ENCODE data around the gene TNKS2.

The TNKS2 gene

DNA sequence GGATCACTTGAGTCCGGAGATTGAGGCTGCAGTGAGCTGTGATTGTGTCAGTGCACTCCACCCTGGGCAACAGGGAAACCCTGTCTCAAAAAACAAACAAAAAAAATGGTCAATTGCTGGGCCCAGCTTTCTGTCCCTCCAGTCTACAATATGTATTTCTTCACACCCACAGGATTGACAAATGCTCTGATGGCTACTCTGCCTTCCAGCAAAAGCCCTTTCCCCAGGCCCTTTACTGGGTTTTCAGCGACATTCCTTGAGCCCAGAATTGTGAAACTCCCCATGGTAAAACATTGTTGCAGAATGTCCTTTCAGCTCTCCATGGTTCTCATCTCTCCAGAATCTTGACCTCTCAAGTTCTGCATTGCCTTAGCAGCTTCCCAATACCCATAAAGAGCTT, 23.7 kb upstream of the TNKS2 start:
- no peaks in the 10 kb centered on the region for H3K27me3 ChIP-seq (ENCODE audit: control insufficient read depth, low read length)
- H3K79me2 ChIP-seq (ENCODE audit: control insufficient read depth, low read length): no peaks in the 10 kb centered on the region
- H3K4me3 ChIP-seq (ENCODE audit: low read length): no peak overlapping the region
- no peaks in the 10 kb centered on the region for H3K9me2 ChIP-seq (replicated peaks; ENCODE audit: control insufficient read depth, low read length)
- no peak overlapping the region for H3K27ac ChIP-seq (ENCODE audit: low read depth, low read length)
- no peaks in the 10 kb centered on the region for H3F3A ChIP-seq (ENCODE audit: control insufficient read depth, insufficient read depth)
- no peaks in the 10 kb centered on the region for H3K9me3 ChIP-seq (ENCODE audit: control insufficient read depth, insufficient read depth, low read length)
- no peaks in the 10 kb centered on the region for H3K4me1 ChIP-seq (ENCODE audit: control insufficient read depth, low read length)
- TF ChIP-seq EZH2phosphoT487 (IDR thresholded peaks at IDR 0.05; ENCODE audit: borderline replicate concordance, low read length): no peak
- no peaks in the 10 kb centered on the region for H4K20me1 ChIP-seq (ENCODE audit: control insufficient read depth, insufficient read depth, low read depth, low read length)
- no peak overlapping the region for H3K4me2 ChIP-seq (ENCODE audit: low read length)
- no peaks in the 10 kb centered on the region for H3K36me3 ChIP-seq (ENCODE audit: control insufficient read depth, low read length)

DNA sequence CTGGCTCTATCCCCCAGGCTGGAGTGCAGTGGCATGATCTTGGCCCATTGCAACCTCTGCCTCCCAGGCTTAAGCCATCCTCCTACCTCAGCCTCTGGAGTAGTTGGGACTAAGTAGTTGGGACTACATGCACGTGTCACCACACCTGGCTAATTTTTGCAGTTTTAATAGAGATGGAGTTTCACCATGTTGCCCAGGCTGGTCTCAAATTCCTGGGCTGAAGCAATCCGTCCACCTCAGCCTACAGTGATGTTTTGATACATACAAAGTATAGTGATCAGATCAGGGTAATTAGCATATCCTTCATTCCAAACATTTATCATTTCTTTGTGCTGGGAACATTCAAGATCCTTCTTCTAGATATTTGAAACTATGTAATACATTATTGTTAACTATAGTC, 22.5 kb upstream of the TNKS2 start:
- H3K4me2 ChIP-seq (ENCODE audit: low read length): no peak overlapping the region
- H3K79me2 ChIP-seq (ENCODE audit: control insufficient read depth, low read length): no peaks in the 10 kb centered on the region
- no peak overlapping the region for H3K27ac ChIP-seq (ENCODE audit: low read depth, low read length)
- H3K9me3 ChIP-seq (ENCODE audit: control insufficient read depth, insufficient read depth, low read length): no peaks in the 10 kb centered on the region
- H3K4me3 ChIP-seq (ENCODE audit: low read length): no peak overlapping the region
- H3K27me3 ChIP-seq (ENCODE audit: control insufficient read depth, low read length): no peaks in the 10 kb centered on the region
- H3K9me2 ChIP-seq (replicated peaks; ENCODE audit: control insufficient read depth, low read length): no peaks in the 10 kb centered on the region
- no peaks in the 10 kb centered on the region for H4K20me1 ChIP-seq (ENCODE audit: control insufficient read depth, insufficient read depth, low read depth, low read length)
- TF ChIP-seq EZH2phosphoT487 (IDR thresholded peaks at IDR 0.05; ENCODE audit: borderline replicate concordance, low read length) (no peak), CTCF (IDR thresholded peaks at IDR 0.05; ENCODE audit: low read depth, low read length, poor library complexity, severe bottlenecking) (no peak)
- no peaks in the 10 kb centered on the region for H3K36me3 ChIP-seq (ENCODE audit: control insufficient read depth, low read length)
- no peaks in the 10 kb centered on the region for H3F3A ChIP-seq (ENCODE audit: control insufficient read depth, insufficient read depth)
- no peaks in the 10 kb centered on the region for H3K4me1 ChIP-seq (ENCODE audit: control insufficient read depth, low read length)

DNA sequence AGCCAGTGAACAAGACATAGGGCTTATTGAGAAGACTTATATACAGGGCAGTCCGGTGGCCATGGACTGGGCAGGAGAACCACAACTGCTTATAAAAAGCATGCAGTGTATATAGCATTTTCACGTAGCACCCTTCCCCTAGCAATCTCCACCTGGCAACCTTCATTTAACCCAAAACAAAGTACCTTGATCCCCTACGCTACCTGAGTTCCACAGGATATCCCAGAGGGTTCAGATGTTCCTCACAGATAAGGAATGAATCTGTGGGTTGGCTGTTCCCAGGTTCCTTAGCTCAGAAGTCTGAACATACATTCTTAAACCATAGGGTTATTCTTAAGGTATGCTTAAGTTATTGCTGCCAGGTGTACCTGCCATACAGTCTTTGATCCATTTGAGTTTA, 22.0 kb upstream of the TNKS2 start:
- no peaks in the 10 kb centered on the region for H3K79me2 ChIP-seq (ENCODE audit: control insufficient read depth, low read length)
- no peaks in the 10 kb centered on the region for H4K20me1 ChIP-seq (ENCODE audit: control insufficient read depth, insufficient read depth, low read depth, low read length)
- H3K4me3 ChIP-seq (ENCODE audit: low read length): no peak overlapping the region
- H3F3A ChIP-seq (ENCODE audit: control insufficient read depth, insufficient read depth): no peaks in the 10 kb centered on the region
- no peaks in the 10 kb centered on the region for H3K9me3 ChIP-seq (ENCODE audit: control insufficient read depth, insufficient read depth, low read length)
- H3K4me2 ChIP-seq (ENCODE audit: low read length): no peak overlapping the region
- no peaks in the 10 kb centered on the region for H3K36me3 ChIP-seq (ENCODE audit: control insufficient read depth, low read length)
- H3K4me1 ChIP-seq (ENCODE audit: control insufficient read depth, low read length): no peaks in the 10 kb centered on the region
- no peaks in the 10 kb centered on the region for H3K27me3 ChIP-seq (ENCODE audit: control insufficient read depth, low read length)
- no peak overlapping the region for H3K27ac ChIP-seq (ENCODE audit: low read depth, low read length)
- TF ChIP-seq EZH2phosphoT487 (IDR thresholded peaks at IDR 0.05; ENCODE audit: borderline replicate concordance, low read length) (no peak), CTCF (IDR thresholded peaks at IDR 0.05; ENCODE audit: low read depth, low read length, poor library complexity, severe bottlenecking) (no peak)
- H3K9me2 ChIP-seq (replicated peaks; ENCODE audit: control insufficient read depth, low read length): no peaks in the 10 kb centered on the region

DNA sequence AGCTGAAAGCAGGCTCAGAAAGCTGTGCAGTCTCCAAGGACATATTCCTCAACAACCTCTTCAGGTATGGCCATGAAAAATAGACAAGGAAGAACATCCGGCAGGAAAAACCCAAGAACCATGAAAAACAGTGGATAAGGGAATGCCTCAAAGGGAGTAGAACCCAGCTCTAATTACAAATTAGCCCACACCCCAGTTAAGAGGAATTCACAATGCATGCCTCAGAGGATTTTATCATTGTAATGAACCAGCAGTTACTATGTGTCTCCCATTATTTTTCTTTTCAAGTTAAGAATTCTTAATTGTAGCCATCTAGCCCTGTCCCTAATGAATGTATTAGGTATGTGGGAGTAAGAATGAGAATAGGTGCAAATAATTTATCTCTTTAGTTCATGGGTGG, 19.7 kb upstream of the TNKS2 start:
- Histone ChIP-seq H3K4me3 (ENCODE audit: low read length) (no peak overlapping the region), H3K79me2 (ENCODE audit: control insufficient read depth, low read length) (no peaks in the 10 kb centered on the region), H3K27ac (ENCODE audit: low read depth, low read length) (no peak overlapping the region), H3K4me1 (ENCODE audit: control insufficient read depth, low read length) (no peaks in the 10 kb centered on the region), H4K20me1 (ENCODE audit: control insufficient read depth, insufficient read depth, low read depth, low read length) (no peaks in the 10 kb centered on the region), H3K9me3 (ENCODE audit: control insufficient read depth, insufficient read depth, low read length) (no peaks in the 10 kb centered on the region), H3K9me2 (replicated peaks; ENCODE audit: control insufficient read depth, low read length) (no peaks in the 10 kb centered on the region), H3K36me3 (ENCODE audit: control insufficient read depth, low read length) (no peaks in the 10 kb centered on the region), H3F3A (ENCODE audit: control insufficient read depth, insufficient read depth) (no peaks in the 10 kb centered on the region), H3K27me3 (ENCODE audit: control insufficient read depth, low read length) (no peaks in the 10 kb centered on the region), H3K4me2 (ENCODE audit: low read length) (no peak overlapping the region)
- TF ChIP-seq EZH2phosphoT487 (IDR thresholded peaks at IDR 0.05; ENCODE audit: borderline replicate concordance, low read length): no peak
- TF ChIP-seq CTCF (IDR thresholded peaks at IDR 0.05; ENCODE audit: low read depth, low read length, poor library complexity, severe bottlenecking): no peak

All from DOHH2 (cell line).